MV-4-11 (cell line): ENCODE measurements around the gene CARMIL1.
"Not testable (repeated sequence)": the region's sequence is repeated elsewhere in the genome, so short reads cannot be mapped to it uniquely, and the experiment has no call there.

ENCODE experiments used
- DNase-seq: peaks from one replicate; lab custom pipeline; 2025; lab: John Stamatoyannopoulos, UW

CARMIL1 gene

DNA sequence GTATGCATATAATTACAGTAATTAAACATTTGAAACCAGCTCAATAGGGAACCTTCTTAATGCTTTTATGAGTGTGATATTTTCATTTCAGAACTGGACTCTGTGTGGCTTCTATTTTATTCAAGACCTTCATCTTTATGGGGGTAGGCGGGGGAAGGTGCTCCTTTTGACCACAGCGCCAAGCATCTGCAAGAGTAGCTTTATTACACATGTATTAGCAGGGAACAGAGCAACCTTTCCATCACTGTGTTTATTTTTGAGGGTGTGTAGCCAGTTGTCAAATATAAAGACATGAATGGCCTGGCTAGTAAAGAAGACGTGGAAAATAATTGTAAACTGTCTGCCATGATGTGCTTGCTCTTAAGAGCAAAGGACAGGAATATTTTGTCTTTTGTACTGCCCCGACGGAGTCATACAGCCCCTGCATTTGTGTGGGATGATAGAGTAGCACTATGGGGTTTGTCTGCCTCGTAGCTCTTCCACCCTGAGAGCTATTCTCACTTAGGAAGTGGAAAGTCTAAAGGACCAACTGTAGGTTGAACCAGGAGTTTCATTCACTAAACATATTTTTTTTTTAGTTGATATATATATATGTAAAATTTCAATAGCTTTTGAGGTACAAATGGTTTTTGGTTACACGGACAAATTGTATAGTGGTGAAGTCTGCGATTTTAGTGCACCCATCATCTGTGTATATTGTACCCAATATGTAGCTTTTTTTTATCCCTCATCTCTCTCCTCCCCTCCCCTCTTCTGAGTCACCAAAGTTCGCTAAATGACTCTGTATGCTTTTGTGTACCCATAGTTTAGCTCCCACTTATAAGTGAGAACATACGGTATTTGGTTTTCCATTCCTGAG lies 91.2 kb downstream of the CARMIL1 start:
- no peak for DNase-seq

DNA sequence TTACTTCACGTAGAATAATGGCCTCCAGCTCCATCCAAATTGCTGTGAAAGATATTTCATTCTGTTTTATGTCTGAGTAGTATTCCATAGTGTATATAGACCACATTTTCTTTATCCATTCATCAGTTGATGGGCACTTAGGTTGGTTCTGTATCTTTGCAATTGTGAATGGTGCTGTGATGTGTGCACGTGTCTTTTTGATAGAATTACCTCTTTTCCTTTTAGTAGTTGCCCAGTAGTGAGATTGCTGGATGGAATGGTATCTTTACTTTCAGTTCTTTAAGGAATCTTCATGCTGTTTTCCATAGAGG lies 91.8 kb downstream of the CARMIL1 start:
- DNase-seq = no peak

- no peak for DNase-seq
These were observed 96.0 kb downstream of the CARMIL1 start for GRCh38 chr6:25375125-25375524.

DNA sequence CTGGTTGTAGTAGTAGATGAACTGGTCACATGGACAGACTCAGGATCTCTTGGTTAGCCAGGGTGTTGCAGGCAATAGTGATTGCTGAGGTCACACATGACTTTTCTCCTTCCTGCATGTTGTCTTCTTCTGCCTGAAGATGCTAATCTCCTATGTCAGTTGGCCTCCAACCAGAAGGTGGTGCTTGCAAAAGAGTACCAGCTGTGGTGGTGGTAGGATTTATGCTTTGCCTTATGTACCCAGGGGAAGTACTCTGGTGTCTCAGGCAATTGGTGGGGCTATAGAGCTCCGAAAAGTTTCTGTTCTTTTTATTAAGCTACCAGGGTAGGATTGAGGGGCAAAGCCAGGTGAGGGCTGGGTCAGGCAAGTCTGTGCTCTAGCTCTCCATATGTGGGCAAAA lies 98.5 kb downstream of the CARMIL1 start:
- DNase-seq = peak; percentile 40

DNA sequence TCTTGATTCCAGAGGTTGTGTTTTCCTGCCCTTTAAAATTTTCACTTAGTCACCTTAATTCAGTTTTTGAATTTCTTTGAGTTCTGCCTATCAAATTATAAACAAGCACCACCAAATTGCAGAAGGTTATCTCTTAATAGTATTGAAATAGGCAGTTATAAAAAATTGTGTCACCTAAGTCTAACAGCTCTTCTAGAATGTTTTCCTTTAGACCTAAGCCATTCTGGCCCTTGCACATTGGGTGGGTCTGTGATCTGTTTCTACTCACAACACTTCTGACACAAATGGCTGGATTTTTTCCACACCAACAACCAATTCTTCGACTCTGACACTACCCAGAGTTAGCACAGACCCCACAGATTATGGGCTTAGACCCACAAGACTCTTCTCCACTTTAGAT lies 101.9 kb downstream of the CARMIL1 start:
- DNase-seq = no peak

DNA sequence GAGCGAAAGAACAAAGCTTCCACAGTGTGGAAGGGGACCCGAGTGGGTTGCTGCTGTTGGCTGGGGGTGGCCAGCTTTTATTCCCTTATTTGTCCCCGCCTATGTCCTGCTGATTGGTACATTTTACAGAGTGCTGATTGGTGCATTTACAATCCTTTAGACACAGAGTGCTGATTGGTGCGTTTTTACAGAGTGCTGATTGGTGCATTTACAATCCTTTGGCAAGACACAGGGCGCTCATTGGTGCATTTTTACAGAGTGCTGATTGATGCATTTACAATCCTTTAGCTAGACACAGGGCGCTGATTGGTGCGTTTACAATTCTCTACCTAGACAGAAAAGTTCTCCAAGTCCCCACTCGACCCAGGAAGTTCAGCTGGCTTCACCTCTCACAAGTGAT lies 103.3 kb downstream of the CARMIL1 start:
- not testable (repeated sequence) for DNase-seq

DNA sequence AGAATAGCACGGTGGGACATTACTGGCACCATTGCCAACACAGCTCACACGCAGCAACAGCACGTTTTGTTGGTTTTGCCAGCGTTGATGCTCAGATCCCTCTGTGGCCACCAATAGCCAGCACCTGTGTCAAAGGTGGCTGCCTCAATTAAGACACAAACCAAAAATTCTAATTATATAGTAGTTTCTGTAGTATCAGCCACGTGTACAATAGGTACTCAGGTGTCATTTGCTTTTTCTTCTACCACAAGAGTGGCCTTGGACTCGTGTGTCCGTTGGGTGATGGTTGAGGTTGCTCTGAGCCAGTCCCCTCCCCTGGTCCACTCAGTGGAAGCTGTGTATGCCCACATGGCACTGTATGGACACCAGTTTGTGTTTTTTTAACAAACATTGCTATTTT lies 105.1 kb downstream of the CARMIL1 start:
- DNase-seq = no peak

DNA sequence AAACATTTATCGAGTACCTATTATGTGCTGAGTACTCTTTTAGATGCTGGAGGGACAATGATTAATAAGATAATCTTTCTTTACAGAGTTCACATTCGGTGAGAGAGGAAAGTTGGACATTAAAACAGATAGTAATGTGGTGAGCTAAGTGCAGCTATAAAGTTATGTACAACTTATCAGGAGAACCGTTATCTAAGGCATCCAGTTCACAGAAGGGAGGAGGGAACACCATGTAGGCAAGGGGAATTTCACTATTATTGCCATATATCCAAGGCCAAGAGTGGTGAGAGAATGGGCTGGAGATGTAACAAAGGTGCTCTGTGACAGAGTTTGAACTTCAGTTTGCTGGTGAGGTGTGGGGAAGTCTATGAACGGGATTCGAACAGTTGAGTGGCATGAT lies 105.8 kb downstream of the CARMIL1 start:
- DNase-seq = no peak

DNA sequence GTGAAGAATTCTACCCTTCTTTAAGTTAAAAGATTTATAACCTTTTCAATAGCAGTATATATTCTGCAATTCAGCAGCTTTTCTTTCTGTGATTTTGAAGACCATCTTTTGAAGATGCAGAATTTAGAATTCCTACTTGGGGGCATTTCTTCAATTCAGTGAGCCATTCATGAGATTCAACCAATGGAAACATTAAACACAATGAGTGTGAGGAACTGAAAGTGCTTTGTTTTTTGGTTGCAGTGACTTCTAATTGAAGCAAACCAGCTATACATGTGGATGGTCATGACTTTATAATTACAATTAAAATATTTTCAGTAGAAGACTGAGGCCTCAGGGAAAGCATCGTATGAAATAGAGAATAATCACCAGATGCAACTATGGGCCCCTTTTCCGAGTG lies 108.3 kb downstream of the CARMIL1 start:
- peak; percentile 34 for DNase-seq

GRCh38 chr6:25387911-25388310 lies 108.7 kb downstream of the CARMIL1 start:
- DNase-seq = no peak

DNA sequence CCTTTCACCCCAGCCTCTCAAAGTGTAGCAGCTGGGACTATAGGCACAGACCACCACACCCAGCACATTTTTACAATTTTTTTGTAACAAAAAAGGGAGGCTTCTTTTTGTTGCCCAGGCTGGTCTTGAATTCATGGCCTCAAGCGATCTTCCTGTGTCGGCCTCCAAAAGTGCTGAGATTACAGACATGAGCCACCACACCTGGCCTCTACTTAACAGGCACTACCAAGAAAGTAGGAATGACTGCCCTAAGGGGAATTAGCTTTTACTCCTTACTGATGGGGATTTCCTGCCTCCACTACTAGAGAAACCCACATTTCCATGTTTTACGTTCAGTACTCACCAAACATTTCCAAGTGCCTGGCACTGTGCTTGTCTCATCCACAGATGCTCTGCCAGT lies 109.6 kb downstream of the CARMIL1 start:
- no peak for DNase-seq

DNA sequence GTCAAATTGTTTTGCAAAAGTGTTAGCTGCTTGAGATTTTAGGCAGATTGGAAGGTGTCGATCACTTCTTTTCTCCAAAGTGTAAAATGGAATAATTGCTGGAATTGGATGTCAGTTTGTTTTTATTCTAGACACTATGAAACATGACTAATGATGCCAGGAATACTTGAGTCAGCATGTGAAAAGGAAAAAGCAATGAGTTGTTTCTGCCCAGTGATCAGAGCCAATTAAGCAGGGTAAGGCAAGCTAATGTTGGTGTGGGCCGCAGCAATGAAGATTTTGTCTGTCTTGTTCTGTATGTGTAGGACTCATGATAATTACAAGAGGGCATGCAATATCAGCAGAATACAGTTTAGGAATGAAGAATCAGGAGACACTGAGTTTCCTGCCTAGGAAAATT lies 110.3 kb downstream of the CARMIL1 start:
- DNase-seq = no peak

DNA sequence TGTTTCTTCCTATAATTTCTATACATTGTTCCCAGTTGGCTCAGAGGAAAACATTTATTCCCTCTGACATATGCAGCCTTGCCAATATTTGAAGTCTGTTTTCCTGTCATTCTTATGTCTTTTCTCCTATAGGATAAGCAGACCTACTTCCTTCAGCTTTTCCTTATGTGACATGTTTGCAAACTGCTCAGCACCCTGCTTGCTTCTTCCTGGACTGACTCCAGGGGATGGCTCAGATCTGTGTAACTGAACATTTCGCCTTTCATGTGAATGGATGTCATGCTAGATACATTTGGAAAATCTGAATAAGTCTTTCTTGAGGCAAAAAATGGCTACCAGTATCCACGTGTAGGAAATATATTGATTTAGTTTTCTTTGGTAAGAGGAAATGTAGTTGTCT lies 113.2 kb downstream of the CARMIL1 start:
- DNase-seq = no peak

- no peak for DNase-seq
These were observed 116.6 kb downstream of the CARMIL1 start for GRCh38 chr6:25395731-25396130.

- DNase-seq = no peak
These were observed 118.2 kb downstream of the CARMIL1 start for GRCh38 chr6:25397406-25397805.

GRCh38 chr6:25399885-25400284 lies 120.7 kb downstream of the CARMIL1 start:
- DNase-seq = no peak

DNA sequence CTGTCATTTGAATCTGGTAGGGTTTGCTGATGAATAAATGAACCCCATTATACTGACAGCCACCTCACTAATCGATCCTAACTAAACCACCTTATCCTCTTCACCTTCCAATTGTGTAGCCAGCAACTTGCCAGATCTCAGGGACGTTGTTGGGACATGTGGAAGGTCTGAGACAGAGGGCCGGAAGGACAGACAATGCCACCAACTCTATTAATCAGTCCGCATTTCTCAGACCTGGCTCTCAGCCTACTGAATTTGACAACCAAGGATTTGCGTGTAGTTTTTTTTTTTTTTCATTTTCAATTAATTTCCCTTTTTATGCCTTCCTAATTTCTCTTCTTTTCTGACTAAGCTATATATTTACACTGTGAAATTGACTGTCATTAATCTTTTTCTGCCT lies 122.5 kb downstream of the CARMIL1 start:
- DNase-seq = no peak

- DNase-seq = no peak
These were observed 123.0 kb downstream of the CARMIL1 start for GRCh38 chr6:25402125-25402524.

DNA sequence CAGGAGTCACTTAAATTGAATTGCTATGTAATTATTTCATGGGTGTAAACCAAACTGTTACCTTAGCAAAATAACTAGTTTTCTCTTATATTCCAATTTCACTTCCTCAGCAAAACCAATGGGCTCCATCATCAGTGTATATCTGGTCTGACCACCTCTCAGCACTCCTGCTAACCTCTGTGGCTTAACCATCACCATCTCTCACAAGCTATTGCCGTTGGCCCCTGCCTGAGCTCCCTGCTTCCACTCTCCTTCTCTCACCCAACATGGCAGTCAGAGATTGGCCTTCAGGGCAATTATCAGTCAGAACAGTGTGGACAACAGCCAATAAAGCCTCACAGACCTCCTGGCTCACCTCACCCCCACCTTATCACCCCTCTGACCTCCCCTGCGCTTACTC lies 124.0 kb downstream of the CARMIL1 start:
- no peak for DNase-seq

DNA sequence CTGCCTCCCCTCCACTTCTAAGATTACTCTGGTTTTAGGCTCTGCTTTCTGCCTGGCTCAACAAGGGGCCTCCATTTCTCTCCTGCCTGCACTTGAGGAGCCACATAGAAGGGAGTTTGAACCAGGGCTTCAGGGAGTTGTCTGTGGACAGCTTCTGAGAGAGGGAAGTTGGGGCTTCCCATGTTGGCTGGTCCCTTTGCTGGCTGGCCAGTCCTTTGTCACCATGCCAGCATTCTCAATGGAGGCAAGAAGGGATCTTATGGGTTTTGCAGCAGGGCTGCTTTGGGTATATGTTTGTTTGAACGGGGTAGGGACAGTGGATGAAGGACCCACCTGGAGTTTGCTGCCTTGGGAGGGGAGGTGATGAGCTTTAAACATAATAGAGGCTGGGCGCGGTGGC lies 124.9 kb downstream of the CARMIL1 start:
- DNase-seq = no peak

GRCh38 chr6:25404693-25405169 lies 125.6 kb downstream of the CARMIL1 start:
- peak; percentile 77 for DNase-seq

DNA sequence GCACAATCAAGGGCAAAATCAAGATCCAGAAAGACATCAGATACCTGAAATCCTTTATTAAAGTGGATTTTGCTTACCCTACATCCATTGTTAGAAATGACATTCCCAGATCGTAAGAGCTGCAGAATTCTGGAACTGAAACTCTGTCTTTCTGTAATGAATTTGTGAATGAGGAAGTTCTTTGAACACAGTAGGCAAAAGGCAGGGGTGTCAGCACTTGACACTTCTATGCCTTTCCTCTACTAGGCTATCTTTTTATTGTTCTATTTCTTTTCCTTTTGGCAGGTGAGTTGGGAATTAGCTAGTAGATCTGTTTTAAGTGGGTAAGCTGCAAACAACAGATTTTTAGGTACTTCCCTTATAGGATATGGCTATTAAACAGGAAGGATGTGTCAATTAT lies 126.3 kb downstream of the CARMIL1 start:
- peak; percentile 73 for DNase-seq

DNA sequence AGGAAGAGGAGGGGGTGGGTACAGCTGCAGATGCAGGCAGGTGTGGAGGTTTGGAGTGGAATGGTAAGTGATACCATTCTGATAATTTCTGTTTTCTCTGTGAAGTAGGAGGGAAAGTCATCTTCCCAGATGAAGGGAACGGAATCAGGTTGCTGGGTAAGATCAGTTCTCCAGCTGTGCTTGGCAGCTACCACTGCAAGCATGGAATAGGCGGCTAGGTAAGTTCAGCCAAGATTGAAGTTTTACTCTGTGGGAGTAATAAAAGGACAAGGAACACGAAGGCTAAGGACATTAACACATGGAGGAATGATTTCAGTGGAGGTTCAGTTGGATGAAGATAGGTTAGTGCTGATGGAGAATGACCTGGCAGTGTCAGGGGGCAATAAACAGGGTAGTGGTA lies 128.3 kb downstream of the CARMIL1 start:
- DNase-seq = no peak

GRCh38 chr6:25410102-25410501 lies 130.9 kb downstream of the CARMIL1 start:
- no peak for DNase-seq
